ENCODE measurements around the gene CABLES1. TPM values are rescaled to one million over a fixed set of nuclear protein-coding genes. Genes with fewer than 3 reads are reported as not detected.
"Not testable (repeated sequence)": the region's sequence is repeated elsewhere in the genome, so short reads cannot be mapped to it uniquely, and the experiment has no call there.

CABLES1 gene
- total and polyA plus RNA-seq, 12 donors, result 2.1 to 11.9 (median 5.3) TPM

- H3K4me1 ChIP-seq (replicated peaks in 1 of 2), result no peaks in the 10 kb centered on the region
- intact Hi-C loops (cut with DNase I), result no loop called here
- WGBS, 4 donors, result 48 to 67% (median 64%) methylated on average over 5 to 7 of the region's 7 CpGs
- no peak for DNase-seq
- no peak for TF ChIP-seq POLR2A (IDR thresholded peaks at IDR 0.05)
- TF ChIP-seq, protein P1, sequence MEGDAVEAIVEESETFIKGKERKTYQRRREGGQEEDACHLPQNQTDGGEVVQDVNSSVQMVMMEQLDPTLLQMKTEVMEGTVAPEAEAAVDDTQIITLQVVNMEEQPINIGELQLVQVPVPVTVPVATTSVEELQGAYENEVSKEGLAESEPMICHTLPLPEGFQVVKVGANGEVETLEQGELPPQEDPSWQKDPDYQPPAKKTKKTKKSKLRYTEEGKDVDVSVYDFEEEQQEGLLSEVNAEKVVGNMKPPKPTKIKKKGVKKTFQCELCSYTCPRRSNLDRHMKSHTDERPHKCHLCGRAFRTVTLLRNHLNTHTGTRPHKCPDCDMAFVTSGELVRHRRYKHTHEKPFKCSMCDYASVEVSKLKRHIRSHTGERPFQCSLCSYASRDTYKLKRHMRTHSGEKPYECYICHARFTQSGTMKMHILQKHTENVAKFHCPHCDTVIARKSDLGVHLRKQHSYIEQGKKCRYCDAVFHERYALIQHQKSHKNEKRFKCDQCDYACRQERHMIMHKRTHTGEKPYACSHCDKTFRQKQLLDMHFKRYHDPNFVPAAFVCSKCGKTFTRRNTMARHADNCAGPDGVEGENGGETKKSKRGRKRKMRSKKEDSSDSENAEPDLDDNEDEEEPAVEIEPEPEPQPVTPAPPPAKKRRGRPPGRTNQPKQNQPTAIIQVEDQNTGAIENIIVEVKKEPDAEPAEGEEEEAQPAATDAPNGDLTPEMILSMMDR (IDR thresholded peaks at IDR 0.05), result no peak
- no peaks in the 10 kb centered on the region for H3K9me3 ChIP-seq (replicated peaks in 1 of 3)
- no peak overlapping the region for H3K4me3 ChIP-seq
- H3K27ac ChIP-seq, result no peak overlapping the region
- H3K36me3 ChIP-seq (replicated peaks in 1 of 2), result no peaks in the 10 kb centered on the region
- no peaks in the 10 kb centered on the region for H3K27me3 ChIP-seq
Observed at GRCh38 chr18:23265682-23266399, 130.6 kb downstream of the CABLES1 start.

DNA sequence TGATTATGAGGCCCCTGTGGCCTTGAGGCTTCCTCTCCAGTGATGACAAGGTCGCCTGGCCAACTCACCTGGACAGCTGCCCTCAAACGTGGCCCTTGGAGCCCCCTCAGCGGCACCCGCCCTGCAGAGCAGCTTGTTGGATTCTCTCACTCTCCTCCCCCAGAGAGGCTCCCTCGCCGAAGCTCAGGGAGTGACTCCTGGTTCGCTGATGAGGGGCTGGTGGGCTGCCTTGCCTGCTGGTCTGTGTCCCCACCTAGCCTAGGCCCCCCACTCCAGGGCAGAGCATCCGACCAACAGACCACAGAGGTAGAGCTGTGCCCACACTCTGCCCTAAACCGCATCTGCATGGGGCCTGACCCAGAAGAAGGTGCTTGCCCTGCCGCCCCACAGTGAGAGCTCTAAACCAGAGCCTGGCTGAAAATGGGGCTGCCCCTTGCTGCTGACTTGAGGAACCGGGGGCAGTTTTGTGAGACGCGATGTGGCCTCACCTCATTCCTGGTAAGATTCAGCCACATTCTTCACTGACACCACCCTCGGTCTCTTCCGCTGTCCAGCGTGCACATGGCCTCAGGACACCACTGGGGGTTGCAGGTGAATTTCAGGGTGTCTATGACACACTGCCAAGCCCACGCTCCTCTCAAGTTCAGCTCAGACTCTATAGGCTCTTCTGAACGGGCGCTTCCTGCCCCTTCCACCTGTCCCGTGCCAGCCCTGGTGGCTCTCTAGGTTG is 131.6 kb downstream of the CABLES1 start:
- Histone ChIP-seq H3K4me1 (replicated peaks in 1 of 2) (no peaks in the 10 kb centered on the region), H3K27me3 (no peaks in the 10 kb centered on the region), H3K4me3 (no peak overlapping the region), H3K9me3 (replicated peaks in 1 of 3) (no peaks in the 10 kb centered on the region), H3K36me3 (replicated peaks in 1 of 2) (no peaks in the 10 kb centered on the region), H3K27ac (no peak overlapping the region)
- TF ChIP-seq POLR2A (IDR thresholded peaks at IDR 0.05), result no peak
- TF ChIP-seq, protein P1 (IDR thresholded peaks at IDR 0.05), result no peak
- 87 to 91% (median 90%) methylated on average over 17 to 20 of the region's 20 CpGs for WGBS, 4 donors
- intact Hi-C loops (cut with DNase I), result no loop called here
- no peak for DNase-seq

DNA sequence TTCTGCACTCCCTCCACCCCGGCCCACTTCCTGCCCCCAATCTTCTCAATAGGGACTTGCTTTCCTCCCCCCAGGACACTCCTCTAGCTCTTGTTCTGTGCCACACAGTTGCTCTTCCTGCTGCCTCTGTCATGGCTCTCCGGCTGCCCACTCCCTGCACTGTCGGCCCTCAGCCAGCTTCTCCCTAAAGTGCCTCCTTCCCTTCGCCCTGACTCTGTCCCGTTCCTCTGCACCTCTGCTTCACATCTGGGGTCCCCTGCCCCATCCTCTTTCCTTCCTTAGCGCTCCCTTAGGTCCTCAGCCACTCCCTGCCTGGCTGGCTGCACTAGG is 132.1 kb downstream of the CABLES1 start:
- Histone ChIP-seq H3K36me3 (replicated peaks in 1 of 2) (no peaks in the 10 kb centered on the region), H3K4me1 (replicated peaks in 1 of 2) (no peaks in the 10 kb centered on the region), H3K27ac (no peak overlapping the region), H3K9me3 (replicated peaks in 1 of 3) (no peaks in the 10 kb centered on the region), H3K4me3 (no peak overlapping the region), H3K27me3 (no peaks in the 10 kb centered on the region)
- TF ChIP-seq, protein P1 (IDR thresholded peaks at IDR 0.05), result no peak
- no peak for TF ChIP-seq POLR2A (IDR thresholded peaks at IDR 0.05)
- WGBS, 4 donors, result 88 to 92% (median 91%) methylated on average over 6 of the region's 6 CpGs
- DNase-seq, result no peak
- intact Hi-C loops (cut with DNase I), result no loop called here

DNA sequence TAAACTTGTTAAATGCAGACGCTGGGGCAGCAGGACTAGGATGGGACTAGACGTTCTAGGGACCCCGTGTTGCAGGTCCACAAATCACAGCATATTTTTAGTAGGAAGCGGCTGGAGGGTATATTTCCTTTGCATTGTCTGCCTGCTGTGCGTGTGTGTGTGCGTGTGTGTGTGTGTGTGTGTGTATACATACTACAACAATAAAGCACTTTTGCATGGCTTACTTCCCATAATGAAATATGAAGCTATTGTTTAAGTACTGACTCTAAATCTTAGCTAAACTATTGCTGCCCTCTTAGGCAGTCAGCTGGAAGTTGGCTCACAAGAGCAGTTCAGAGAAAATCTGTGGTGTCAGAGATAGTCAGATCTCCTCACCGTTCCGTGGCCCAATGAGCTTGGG is 133.4 kb downstream of the CABLES1 start:
- no peaks in the 10 kb centered on the region for H3K4me1 ChIP-seq (replicated peaks in 1 of 2)
- TF ChIP-seq, protein P1 (IDR thresholded peaks at IDR 0.05), result no peak
- no peak for TF ChIP-seq POLR2A (IDR thresholded peaks at IDR 0.05)
- intact Hi-C loops (cut with DNase I), result no loop called here
- H3K27ac ChIP-seq, result no peak overlapping the region
- no peak for DNase-seq
- no peaks in the 10 kb centered on the region for H3K9me3 ChIP-seq (replicated peaks in 1 of 3)
- H3K27me3 ChIP-seq, result no peaks in the 10 kb centered on the region
- no peaks in the 10 kb centered on the region for H3K36me3 ChIP-seq (replicated peaks in 1 of 2)
- WGBS, 4 donors, result 77 to 91% (median 86%) methylated on average over 8 of the region's 8 CpGs
- H3K4me3 ChIP-seq, result no peak overlapping the region

DNA sequence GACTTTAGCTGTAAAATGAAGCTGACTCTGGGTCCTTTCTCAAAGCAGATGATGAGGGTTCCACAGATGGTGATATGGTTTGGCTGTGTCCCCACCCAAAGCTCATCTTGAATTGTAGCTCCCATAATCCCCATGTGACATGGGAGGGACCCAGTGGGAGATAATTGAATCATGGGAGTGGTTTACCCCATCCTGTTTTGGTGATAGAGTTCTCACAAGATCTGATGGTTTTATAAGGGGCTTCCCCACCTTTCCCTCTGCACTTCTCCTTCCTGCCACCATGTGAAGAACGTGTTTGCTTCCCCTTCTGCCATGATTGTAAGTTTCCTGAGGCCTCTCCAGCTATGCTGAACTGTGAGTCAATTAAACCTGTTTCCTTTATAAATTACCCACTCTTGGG is 133.8 kb downstream of the CABLES1 start:
- H3K27me3 ChIP-seq; H3K36me3 ChIP-seq (replicated peaks in 1 of 2); H3K27ac ChIP-seq; intact Hi-C loops (cut with DNase I); DNase-seq; H3K4me1 ChIP-seq (replicated peaks in 1 of 2); H3K4me3 ChIP-seq; H3K9me3 ChIP-seq (replicated peaks in 1 of 3): not testable (repeated sequence)
- 44 to 93% (median 87%) methylated on average over 1 of the region's 1 CpG for WGBS, 4 donors

Data from adrenal gland (tissue), 12 donors.